Neural cell (in vitro differentiated cells): ENCODE results near the gene CTNNBL1.

Experiments used
- EZH2 ChIP-seq: fragments of 200-600, 300-800 bp; shearing (Covaris generic), sonication (generic); IDR thresholded peaks from 2 replicates; pipeline ENCODE4 v1.6.1; 2014; ENCODE audit warnings: antibody characterized with exemption, low read length, borderline replicate concordance, mild to moderate bottlenecking; ENCODE audit not compliant: insufficient read depth, poor library complexity, severe bottlenecking
- TF ChIP-seq, protein P1 (sequence below): fragments of 450-650 bp; IDR thresholded peaks from 2 replicates; pipeline ENCODE4 v1.5.1; 2014; ENCODE audit warnings: antibody characterized with exemption, mild to moderate bottlenecking, moderate library complexity; ENCODE audit not compliant: poor library complexity, severe bottlenecking

DNA sequence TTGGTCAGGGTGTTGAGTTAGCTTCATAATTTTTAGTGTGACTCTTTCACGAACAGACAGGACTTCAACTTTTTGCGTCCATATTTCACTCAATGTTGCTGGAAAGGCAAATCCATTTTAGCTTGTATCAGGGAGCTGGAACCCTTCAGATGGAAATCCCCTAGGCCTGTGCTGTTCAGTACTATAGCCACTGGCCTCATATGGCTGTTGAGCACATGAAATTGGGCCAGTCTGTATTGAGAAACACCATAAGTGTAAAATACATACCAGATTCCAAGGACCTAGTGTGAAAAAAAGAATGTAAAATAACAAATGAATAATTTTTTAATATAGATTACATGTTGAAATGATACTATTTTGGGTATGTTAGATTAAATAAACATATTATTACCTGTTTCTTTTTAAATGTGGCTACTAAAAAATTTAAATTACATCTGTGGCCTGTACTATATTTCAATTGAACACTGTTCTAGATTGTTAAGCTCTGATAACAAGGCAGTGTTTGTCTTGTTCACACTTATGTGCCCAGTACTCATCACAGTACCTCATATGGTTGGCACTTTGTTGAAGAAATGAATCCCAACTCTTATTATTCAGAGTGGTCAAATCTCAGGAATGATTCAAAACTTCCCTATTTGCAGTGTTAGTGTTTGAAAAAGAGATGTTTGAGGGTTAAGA, 34.3 kb downstream of the CTNNBL1 start:
- TF ChIP-seq EZH2 = no peak
- TF ChIP-seq, protein P1, sequence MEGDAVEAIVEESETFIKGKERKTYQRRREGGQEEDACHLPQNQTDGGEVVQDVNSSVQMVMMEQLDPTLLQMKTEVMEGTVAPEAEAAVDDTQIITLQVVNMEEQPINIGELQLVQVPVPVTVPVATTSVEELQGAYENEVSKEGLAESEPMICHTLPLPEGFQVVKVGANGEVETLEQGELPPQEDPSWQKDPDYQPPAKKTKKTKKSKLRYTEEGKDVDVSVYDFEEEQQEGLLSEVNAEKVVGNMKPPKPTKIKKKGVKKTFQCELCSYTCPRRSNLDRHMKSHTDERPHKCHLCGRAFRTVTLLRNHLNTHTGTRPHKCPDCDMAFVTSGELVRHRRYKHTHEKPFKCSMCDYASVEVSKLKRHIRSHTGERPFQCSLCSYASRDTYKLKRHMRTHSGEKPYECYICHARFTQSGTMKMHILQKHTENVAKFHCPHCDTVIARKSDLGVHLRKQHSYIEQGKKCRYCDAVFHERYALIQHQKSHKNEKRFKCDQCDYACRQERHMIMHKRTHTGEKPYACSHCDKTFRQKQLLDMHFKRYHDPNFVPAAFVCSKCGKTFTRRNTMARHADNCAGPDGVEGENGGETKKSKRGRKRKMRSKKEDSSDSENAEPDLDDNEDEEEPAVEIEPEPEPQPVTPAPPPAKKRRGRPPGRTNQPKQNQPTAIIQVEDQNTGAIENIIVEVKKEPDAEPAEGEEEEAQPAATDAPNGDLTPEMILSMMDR = no peak
